Measurements from ENCODE around the gene CEMIP2.
"Not testable (repeated sequence)": the region's sequence is repeated elsewhere in the genome, so short reads cannot be mapped to it uniquely, and the experiment has no call there.

The CEMIP2 gene

GRCh38 chr9:71703172-71703872, 65.0 kb downstream of the CEMIP2 start:
- DNase-seq: no peak

- DNase-seq: no peak
Measured at GRCh38 chr9:71697882-71698281, 70.4 kb downstream of the CEMIP2 start.

GRCh38 chr9:71694332-71694731, 74.0 kb downstream of the CEMIP2 start:
- no peak for DNase-seq

GRCh38 chr9:71693607-71694006, 74.7 kb downstream of the CEMIP2 start:
- DNase-seq: no peak

GRCh38 chr9:71692337-71692736, 76.0 kb downstream of the CEMIP2 start:
- no peak for DNase-seq

- not testable (repeated sequence) for DNase-seq
Measured at GRCh38 chr9:71691576-71691975, 76.7 kb downstream of the CEMIP2 start.

GRCh38 chr9:71690689-71691435, 77.5 kb downstream of the CEMIP2 start:
- no peak for DNase-seq

- DNase-seq: no peak
Measured at GRCh38 chr9:71690063-71690688, 78.1 kb downstream of the CEMIP2 start.

GRCh38 chr9:71687676-71688075, 80.6 kb downstream of the CEMIP2 start:
- no peak for DNase-seq

- DNase-seq: no peak
Measured at GRCh38 chr9:71685988-71686387, 82.3 kb downstream of the CEMIP2 start.

GRCh38 chr9:71685394-71685793, 82.9 kb downstream of the CEMIP2 start:
- no peak for DNase-seq

- DNase-seq: no peak
Measured at GRCh38 chr9:71684566-71684965, 83.7 kb downstream of the CEMIP2 start.

- DNase-seq: no peak
Measured at GRCh38 chr9:71683598-71684235, 84.6 kb downstream of the CEMIP2 start.

- no peak for DNase-seq
Measured at GRCh38 chr9:71681708-71682272, 86.5 kb downstream of the CEMIP2 start.

GRCh38 chr9:71681104-71681707, 87.1 kb downstream of the CEMIP2 start:
- DNase-seq: no peak

- DNase-seq: no peak
Measured at GRCh38 chr9:71680189-71680980, 87.9 kb downstream of the CEMIP2 start.

- DNase-seq: no peak
Measured at GRCh38 chr9:71678999-71679398, 89.3 kb downstream of the CEMIP2 start.

GRCh38 chr9:71677209-71677608, 91.1 kb downstream of the CEMIP2 start:
- DNase-seq: no peak

GRCh38 chr9:71676460-71676859, 91.9 kb downstream of the CEMIP2 start:
- no peak for DNase-seq

- no peak for DNase-seq
Measured at GRCh38 chr9:71675857-71676165, 92.5 kb downstream of the CEMIP2 start.

GRCh38 chr9:71675105-71675856, 93.0 kb downstream of the CEMIP2 start:
- DNase-seq: no peak
